ENCODE data around the gene NRROS.

- no peak for TF ChIP-seq CTCF (IDR thresholded peaks at IDR 0.05; ENCODE audit: insufficient read depth, low read length, poor library complexity, severe bottlenecking)
- TF ChIP-seq EZH2phosphoT487 (conservative IDR thresholded peaks at IDR 0.05; ENCODE audit: low read length): no peak
Measured at GRCh38 chr3:196706327-196706726, 66.8 kb downstream of the NRROS start.

Measured in SU-DHL-6 (cell line).